HL-60 (cell line): ENCODE measurements around the gene WDR6.

Source experiments
- DNase-seq, 2 experiments: peaks; one replicate each; pipeline ENCODE4 v3.0.0-alpha.2; 2010 to 2020; ENCODE audit warnings: low read depth in 1 of 2, low spot score in 1 of 2
- H3K27ac ChIP-seq: fragments of 250-450 bp; sonication (Bioruptor Pico); replicated peaks from 2 replicates; pipeline ENCODE4 v1.5.1; 2020; ENCODE audit warnings: mild to moderate bottlenecking, moderate library complexity
- H3K27me3 ChIP-seq: fragments of 250-450 bp; sonication (Bioruptor Pico); 2 replicates; pipeline ENCODE4 v1.5.1; 2021; ENCODE audit warnings: mild to moderate bottlenecking, moderate library complexity; ENCODE audit not compliant: insufficient read depth, poor library complexity, severe bottlenecking
- H3K4me3 ChIP-seq: replicated peaks from 2 replicates; pipeline ENCODE4 v1.5.1; 2011; ENCODE audit warnings: mild to moderate bottlenecking, control low read depth, low read length; ENCODE audit not compliant: insufficient read depth
- CTCF ChIP-seq: IDR thresholded peaks from one replicate; pipeline ENCODE4 v1.5.1; 2011; ENCODE audit warnings: low read length, control low read depth, inconsistent platforms; ENCODE audit not compliant: insufficient read depth
- GABPA ChIP-seq: IDR thresholded peaks from 2 replicates; pipeline ENCODE4 v1.6.1; 2012; ENCODE audit warnings: low read depth
- POLR2AphosphoS5 ChIP-seq: IDR thresholded peaks from 2 replicates; pipeline ENCODE4 v1.6.1; 2012; ENCODE audit warnings: low read depth
- REST ChIP-seq: IDR thresholded peaks from 2 replicates; pipeline ENCODE4 v1.6.1; 2012; ENCODE audit warnings: low read depth; ENCODE audit not compliant: insufficient replicate concordance
- SPI1 ChIP-seq: IDR thresholded peaks from 2 replicates; pipeline ENCODE4 v1.6.1; 2012; ENCODE audit warnings: low read depth, mild to moderate bottlenecking, borderline replicate concordance

WDR6 gene

GRCh38 chr3:49029563-49029884 is 22.3 kb downstream of the WDR6 start:
- H3K27me3 ChIP-seq = no peaks in the 10 kb centered on the region
- TF ChIP-seq GABPA (no peak), POLR2AphosphoS5 (no peak), SPI1 (no peak), REST (no peak), CTCF (no peak)
- no peak overlapping the region for H3K4me3 ChIP-seq
- DNase-seq = no peak
- H3K27ac ChIP-seq = peak overlapping the region; percentile 82

GRCh38 chr3:49030321-49030720 is 23.1 kb downstream of the WDR6 start:
- DNase-seq = no peak
- H3K27ac ChIP-seq = no peak overlapping the region

More at GRCh38 chr3:49030321-49030720, 23.1 kb downstream of the WDR6 start:
- TF ChIP-seq REST (no peak), SPI1 (no peak), CTCF (no peak), GABPA (no peak), POLR2AphosphoS5 (no peak)
- no peaks in the 10 kb centered on the region for H3K27me3 ChIP-seq
- no peak overlapping the region for H3K4me3 ChIP-seq
